GM23338 (cell line): ENCODE data around the gene SUN5. TPM values are rescaled to one million over a fixed set of nuclear protein-coding genes. Genes with fewer than 3 reads are reported as not detected.
A peak's percentile ranks its signal among the peaks of the same experiment; 100 is the strongest.

Source experiments
- ATAC-seq: fragments of 200-7000 bp; cut with Tn5 transposase; 3 replicates; pipeline ENCODE4 v1.9.1; 2020
- DNase-seq: peaks from one replicate; pipeline ENCODE4 v3.0.0-alpha.2; 2015; ENCODE audit warnings: low spot score
- H2AFZ ChIP-seq: fragments of 200-600 bp; sonication (generic); 2 replicates; pipeline ENCODE4 v1.8.0; 2016; ENCODE audit warnings: antibody characterized with exemption, mild to moderate bottlenecking, moderate library complexity
- H3F3A ChIP-seq: fragments of 200-600 bp; sonication (generic); replicated peaks from 2 replicates; pipeline ENCODE4 v1.8.0; 2017; ENCODE audit warnings: antibody characterized with exemption, mixed run types, low read depth
- H3K27ac ChIP-seq: fragments of 200-600 bp; sonication (generic); 2 replicates; pipeline ENCODE4 v1.6.1; 2016; ENCODE audit warnings: low read depth
- H3K27me3 ChIP-seq: fragments of 200-600 bp; sonication (generic); 2 replicates; pipeline ENCODE4 v1.8.0; 2016; ENCODE audit warnings: mild to moderate bottlenecking, mixed run types, moderate library complexity; ENCODE audit not compliant: insufficient read depth
- H3K36me3 ChIP-seq: fragments of 200-600 bp; sonication (generic); 2 replicates; pipeline ENCODE4 v1.8.0; 2016; ENCODE audit warnings: mild to moderate bottlenecking; ENCODE audit not compliant: insufficient read depth
- H3K4me1 ChIP-seq: fragments of 200-600 bp; sonication (generic); 2 replicates; pipeline ENCODE4 v1.8.0; 2016; ENCODE audit warnings: mild to moderate bottlenecking, moderate library complexity; ENCODE audit not compliant: insufficient read depth
- H3K4me2 ChIP-seq: fragments of 200-600 bp; sonication (generic); 2 replicates; pipeline ENCODE4 v1.7.1; 2017; ENCODE audit warnings: mixed run types
- H3K4me3 ChIP-seq: fragments of 200-600 bp; sonication (generic); 2 replicates; pipeline ENCODE4 v1.6.1; 2016; ENCODE audit warnings: mixed run types
- H3K79me2 ChIP-seq: fragments of 200-600 bp; sonication (generic); replicated peaks from 2 replicates; pipeline ENCODE4 v1.8.0; 2017; ENCODE audit warnings: mild to moderate bottlenecking; ENCODE audit not compliant: insufficient read depth
- H3K9me2 ChIP-seq: fragments of 200-600 bp; sonication (generic); 2 replicates; pipeline ENCODE4 v1.8.0; 2017; ENCODE audit not compliant: insufficient read depth
- H4K20me1 ChIP-seq: fragments of 200-600 bp; sonication (generic); replicated peaks from 2 replicates; pipeline ENCODE4 v1.8.0; 2017; ENCODE audit warnings: mild to moderate bottlenecking; ENCODE audit not compliant: insufficient read depth
- H3K27ac Mint-ChIP-seq: 2 replicates; pipeline ENCODE4 v1.8.0; 2020; ENCODE audit warnings: inconsistent platforms, mild to moderate bottlenecking, moderate library complexity, mixed read lengths
- H3K27me3 Mint-ChIP-seq: 3 replicates; pipeline ENCODE4 v1.8.0; 2022; ENCODE audit warnings: low read depth, mild to moderate bottlenecking, moderate library complexity, mixed read lengths, inconsistent platforms; ENCODE audit not compliant: insufficient read depth, poor library complexity
- H3K36me3 Mint-ChIP-seq: 3 replicates; pipeline ENCODE4 v1.8.0; 2021; ENCODE audit warnings: low read depth, mild to moderate bottlenecking, inconsistent platforms, moderate library complexity, mixed read lengths
- H3K4me1 Mint-ChIP-seq: 3 replicates; pipeline ENCODE4 v1.8.0; 2020; ENCODE audit warnings: mild to moderate bottlenecking, inconsistent platforms, mixed read lengths
- H3K4me3 Mint-ChIP-seq: 3 replicates; pipeline ENCODE4 v1.8.0; 2021; ENCODE audit warnings: moderate library complexity, mild to moderate bottlenecking, inconsistent platforms, mixed read lengths
- H3K9me3 Mint-ChIP-seq: 3 replicates; pipeline ENCODE4 v1.8.0; 2020; ENCODE audit warnings: moderate library complexity, mild to moderate bottlenecking, inconsistent platforms, mixed read lengths
- CREB1 ChIP-seq: fragments of 250-450 bp; sonication (Bioruptor Pico); IDR thresholded peaks from 2 replicates; pipeline ENCODE4 v1.5.0; 2020; ENCODE audit warnings: low read depth, mild to moderate bottlenecking, moderate library complexity
- CTCF ChIP-seq, 2 experiments: fragments of 200-600 bp in 1 of 2; sonication (generic) in 1 of 2; conservative IDR thresholded peaks; 2 replicates each; pipeline versions ENCODE4 v1.5.1 to v1.6.1; 2016 to 2017; ENCODE audit warnings: antibody characterized with exemption in 2 of 2, low read depth in 2 of 2, mild to moderate bottlenecking in 2 of 2, moderate library complexity in 1 of 2
- ETS1 ChIP-seq: IDR thresholded peaks from 2 replicates; pipeline ENCODE4 v1.6.1; 2016; ENCODE audit warnings: antibody characterized with exemption
- EZH2phosphoT487 ChIP-seq: fragments of 200-600 bp; sonication (generic); IDR thresholded peaks from one replicate; pipeline ENCODE4 v1.8.1; 2018; ENCODE audit warnings: antibody characterized with exemption; ENCODE audit not compliant: unreplicated experiment
- NANOG ChIP-seq: IDR thresholded peaks from 2 replicates; pipeline ENCODE4 v1.6.1; 2016; ENCODE audit warnings: antibody characterized with exemption, borderline replicate concordance
- POLR2AphosphoS5 ChIP-seq: IDR thresholded peaks from 2 replicates; pipeline ENCODE4 v1.6.1; 2016; ENCODE audit warnings: antibody characterized with exemption, low read depth
- REST ChIP-seq: IDR thresholded peaks from one replicate; pipeline ENCODE4 v1.6.1; 2018; ENCODE audit warnings: antibody characterized with exemption; ENCODE audit not compliant: unreplicated experiment
- STAT1 ChIP-seq: IDR thresholded peaks from one replicate; pipeline ENCODE4 v1.6.1; 2016; ENCODE audit warnings: antibody characterized with exemption; ENCODE audit not compliant: unreplicated experiment
- ZNF114 ChIP-seq: fragments of 250-450 bp; sonication (Bioruptor Pico); IDR thresholded peaks from 2 replicates; pipeline ENCODE4 v1.5.0; 2020; ENCODE audit warnings: mild to moderate bottlenecking, moderate library complexity
- ZNF331 ChIP-seq: fragments of 250-450 bp; sonication (Bioruptor Pico); IDR thresholded peaks from 2 replicates; pipeline ENCODE4 v1.5.0; 2020; ENCODE audit warnings: low read depth, mild to moderate bottlenecking, moderate library complexity
- ZNF462 ChIP-seq: fragments of 250-450 bp; sonication (Bioruptor Pico); IDR thresholded peaks from 2 replicates; pipeline ENCODE4 v1.5.0; 2020; ENCODE audit warnings: mild to moderate bottlenecking, moderate library complexity
- polyA plus RNA-seq: library from polyadenylated mRNA; unstranded; fragments of >200 nt; fragmentation: Nextera tagmentation; extraction: Ambion mirVana; gene quantifications from 2 replicates; pipeline ENCODE4 v1.2.1, GENCODE V29; 2016
- total RNA-seq: library from RNA; depleted of rRNA; stranded (reverse); fragments of >200 nt; shearing (Covaris generic); gene quantifications from 2 replicates; pipeline ENCODE4 v1.2.3, GENCODE V29; 2014

SUN5 gene
- total and polyA plus RNA-seq, 2 experiments from 2014 or later, result not detected

- no peak overlapping the region for H3K27ac ChIP-seq
- no peaks in the 10 kb centered on the region for H3F3A ChIP-seq
- no peaks in the 10 kb centered on the region for H3K79me2 ChIP-seq
- no peaks in the 10 kb centered on the region for H4K20me1 ChIP-seq
- no peaks in the 10 kb centered on the region for H3K9me2 ChIP-seq
- TF ChIP-seq REST (no peak), ZNF331 (CRISPR knock-in tag) (no peak), CREB1 (CRISPR knock-in tag) (no peak), POLR2AphosphoS5 (no peak), ZNF114 (CRISPR knock-in tag) (no peak), ZNF462 (CRISPR knock-in tag) (no peak), ETS1 (no peak), STAT1 (no peak), CTCF (conservative IDR thresholded peaks at IDR 0.05; ENCODE audit: low read depth in 2 of 2) (no peak), EZH2phosphoT487 (no peak), NANOG (no peak)
- Mint-ChIP-seq H3K27me3 (peaks cover 17% of the 10 kb centered on the region), H3K4me3 (no peak overlapping the region), H3K9me3 (peaks cover 4% of the 10 kb centered on the region; the same call in 2 of the 3 replicates), H3K36me3 (peaks cover 2% of the 10 kb centered on the region; the same call in 1 of the 3 replicates), H3K4me1 (peaks cover 11% of the 10 kb centered on the region), H3K27ac (no peak overlapping the region)
- no peak overlapping the region for H3K4me3 ChIP-seq
- H3K27me3 ChIP-seq, result no peaks in the 10 kb centered on the region
- no peaks in the 10 kb centered on the region for H3K36me3 ChIP-seq
- H3K4me2 ChIP-seq, result no peak overlapping the region
- H2AFZ ChIP-seq, result 0 out of 2 replicates have a peak overlapping the region, but pooled peaks have one; percentile 43
- ATAC-seq (no peak), DNase-seq (no peak)
- H3K4me1 ChIP-seq, result no peaks in the 10 kb centered on the region
These were observed 5.9 kb upstream of the SUN5 start for GRCh38 chr20:33010133-33010504.
